Cerebellar nuclear complex (tissue), 1 donor: ENCODE data around the gene RPS6KA4.

Experiments
- DNase-seq, 2 experiments: peaks; one replicate each; lab custom pipeline; 2025; lab: John Stamatoyannopoulos, UW

The RPS6KA4 gene

DNA sequence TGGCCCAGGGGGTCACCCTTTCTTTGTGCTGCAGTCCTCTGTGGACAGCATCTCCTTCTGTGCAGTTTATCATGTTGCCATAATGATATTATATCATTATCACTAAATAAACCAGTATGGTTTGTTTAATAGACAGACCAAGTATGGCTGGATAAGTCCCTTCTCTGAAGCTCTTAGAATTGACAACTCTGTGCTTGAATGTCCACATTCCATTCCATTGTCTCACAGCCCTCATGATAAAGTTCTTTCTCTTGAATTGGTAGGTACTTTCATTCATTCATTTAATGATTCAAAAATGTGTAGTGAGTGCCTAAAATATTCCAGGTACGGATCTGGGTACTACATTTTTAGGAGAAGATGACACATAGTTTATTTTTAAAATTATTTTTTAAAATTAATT is 7.8 kb downstream of the RPS6KA4 start:
- DNase-seq = no peak

GRCh38 chr11:64367931-64368672 is 9.1 kb downstream of the RPS6KA4 start:
- DNase-seq = no peak

DNA sequence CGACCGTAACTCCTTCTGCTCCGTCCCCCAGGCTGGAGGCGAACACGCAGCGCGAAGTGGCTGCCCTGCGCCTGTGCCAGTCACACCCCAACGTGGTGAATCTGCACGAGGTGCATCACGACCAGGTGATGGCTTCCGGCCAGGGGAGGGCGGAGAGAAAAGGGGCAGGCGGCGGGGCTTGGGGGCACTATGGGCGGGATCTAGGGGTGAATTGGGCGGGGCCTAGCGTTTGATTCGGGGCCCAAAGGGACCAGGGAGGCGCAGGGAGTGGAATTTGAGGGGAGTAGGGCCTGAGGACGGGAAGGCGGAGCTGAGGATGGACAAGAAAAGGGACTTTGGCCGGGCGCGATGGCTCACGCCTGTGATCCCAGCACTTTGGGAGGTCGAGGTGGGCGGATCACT is 9.7 kb downstream of the RPS6KA4 start:
- DNase-seq = no peak

DNA sequence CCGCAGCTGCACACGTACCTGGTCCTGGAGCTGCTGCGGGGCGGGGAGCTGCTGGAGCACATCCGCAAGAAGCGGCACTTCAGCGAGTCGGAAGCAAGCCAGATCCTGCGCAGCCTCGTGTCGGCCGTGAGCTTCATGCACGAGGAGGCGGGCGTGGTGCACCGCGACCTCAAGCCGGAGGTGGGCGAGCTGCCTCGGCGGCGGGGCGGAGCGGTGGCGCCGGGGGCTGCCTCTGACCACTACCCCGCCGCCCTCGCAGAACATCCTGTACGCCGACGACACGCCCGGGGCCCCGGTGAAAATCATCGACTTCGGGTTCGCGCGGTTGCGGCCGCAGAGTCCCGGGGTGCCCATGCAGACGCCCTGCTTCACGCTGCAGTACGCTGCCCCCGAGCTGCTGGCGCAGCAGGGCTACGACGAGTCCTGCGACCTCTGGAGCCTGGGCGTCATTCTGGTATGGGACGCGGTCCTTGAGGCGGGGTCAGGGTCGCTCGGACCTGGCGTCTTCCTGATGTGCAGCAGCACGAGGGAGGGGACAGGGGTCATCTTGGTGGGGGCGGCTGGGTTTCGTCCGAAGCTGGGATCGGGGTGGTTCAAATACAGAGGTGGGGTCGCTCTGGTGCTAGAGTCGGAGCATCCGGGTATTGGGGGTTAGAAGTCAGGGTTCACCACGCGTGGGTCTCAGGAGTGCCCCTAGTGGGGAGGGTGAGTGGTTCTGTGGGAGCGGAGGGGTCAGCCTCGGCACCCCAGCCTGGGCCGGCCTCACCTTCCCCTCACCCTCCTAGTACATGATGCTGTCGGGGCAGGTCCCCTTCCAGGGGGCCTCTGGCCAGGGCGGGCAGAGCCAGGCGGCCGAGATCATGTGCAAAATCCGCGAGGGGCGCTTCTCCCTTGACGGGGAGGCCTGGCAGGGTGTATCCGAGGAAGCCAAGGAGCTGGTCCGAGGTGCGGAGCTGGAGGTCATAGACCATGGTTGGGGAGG is 10.8 kb downstream of the RPS6KA4 start:
- no peak for DNase-seq

DNA sequence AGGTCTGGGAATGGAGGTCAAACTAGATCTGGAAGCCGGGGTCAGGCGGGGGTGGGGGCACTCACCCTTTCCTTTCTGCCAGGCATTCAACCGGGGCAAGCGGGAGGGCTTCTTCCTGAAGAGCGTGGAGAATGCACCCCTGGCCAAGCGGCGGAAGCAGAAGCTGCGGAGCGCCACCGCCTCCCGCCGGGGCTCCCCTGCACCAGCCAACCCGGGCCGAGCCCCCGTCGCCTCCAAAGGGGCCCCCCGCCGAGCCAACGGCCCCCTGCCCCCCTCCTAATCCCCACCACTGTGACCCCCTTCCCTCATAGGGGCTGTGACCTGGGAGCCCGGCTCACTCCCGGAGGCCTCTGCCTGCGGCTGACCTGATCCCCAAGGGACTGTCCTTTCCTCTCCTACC is 12.2 kb downstream of the RPS6KA4 start:
- DNase-seq = no peak

GRCh38 chr11:64372021-64372420 is 13.1 kb downstream of the RPS6KA4 start:
- no peak for DNase-seq

- peak; percentile 85 to 97 for DNase-seq
Observed at GRCh38 chr11:64372802-64373597, 14.0 kb downstream of the RPS6KA4 start.

DNA sequence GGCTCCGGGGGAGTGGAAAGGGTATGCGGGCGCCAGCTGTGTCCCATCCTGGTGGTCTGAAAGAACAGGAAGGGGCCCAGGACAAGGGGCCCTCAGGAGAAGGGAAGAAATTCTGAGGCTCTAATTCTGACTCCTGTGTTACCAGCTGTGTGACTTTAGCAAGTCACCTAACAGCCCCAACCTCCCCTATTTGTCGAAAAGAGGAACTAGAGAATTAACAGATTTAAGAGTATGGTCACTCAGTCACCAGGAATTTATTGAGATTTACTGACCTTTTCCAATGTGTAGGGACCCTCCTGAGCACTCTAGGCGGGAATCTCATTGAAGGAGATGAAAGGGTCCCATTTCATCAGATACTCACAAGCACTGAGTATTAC is 14.6 kb downstream of the RPS6KA4 start:
- DNase-seq = no peak

DNA sequence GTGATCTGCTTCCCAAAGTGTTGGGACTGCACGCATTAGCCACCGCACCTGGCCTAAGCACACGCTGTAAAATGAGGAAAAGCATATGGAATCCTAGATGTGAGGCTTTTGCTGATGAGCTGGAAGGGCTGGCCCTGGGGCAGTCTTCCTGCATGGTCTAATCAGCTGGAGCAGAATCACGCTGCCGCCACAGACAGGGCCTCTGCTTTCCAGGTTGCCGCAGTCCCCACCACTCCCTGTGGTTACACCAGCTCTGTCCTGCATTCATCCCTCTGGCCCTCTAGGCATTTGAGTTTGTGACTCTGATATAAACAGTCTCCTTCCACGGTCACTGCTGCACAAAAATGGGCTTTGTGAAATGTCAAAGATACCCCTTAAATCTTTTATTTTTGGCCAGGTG is 17.1 kb downstream of the RPS6KA4 start:
- DNase-seq = no peak

GRCh38 chr11:64378335-64378880 is 19.4 kb downstream of the RPS6KA4 start:
- DNase-seq = peak; percentile 72 to 89

- DNase-seq = peak in 1 of 2 experiments; percentile 76
Observed at GRCh38 chr11:64379160-64379559, 20.2 kb downstream of the RPS6KA4 start.

DNA sequence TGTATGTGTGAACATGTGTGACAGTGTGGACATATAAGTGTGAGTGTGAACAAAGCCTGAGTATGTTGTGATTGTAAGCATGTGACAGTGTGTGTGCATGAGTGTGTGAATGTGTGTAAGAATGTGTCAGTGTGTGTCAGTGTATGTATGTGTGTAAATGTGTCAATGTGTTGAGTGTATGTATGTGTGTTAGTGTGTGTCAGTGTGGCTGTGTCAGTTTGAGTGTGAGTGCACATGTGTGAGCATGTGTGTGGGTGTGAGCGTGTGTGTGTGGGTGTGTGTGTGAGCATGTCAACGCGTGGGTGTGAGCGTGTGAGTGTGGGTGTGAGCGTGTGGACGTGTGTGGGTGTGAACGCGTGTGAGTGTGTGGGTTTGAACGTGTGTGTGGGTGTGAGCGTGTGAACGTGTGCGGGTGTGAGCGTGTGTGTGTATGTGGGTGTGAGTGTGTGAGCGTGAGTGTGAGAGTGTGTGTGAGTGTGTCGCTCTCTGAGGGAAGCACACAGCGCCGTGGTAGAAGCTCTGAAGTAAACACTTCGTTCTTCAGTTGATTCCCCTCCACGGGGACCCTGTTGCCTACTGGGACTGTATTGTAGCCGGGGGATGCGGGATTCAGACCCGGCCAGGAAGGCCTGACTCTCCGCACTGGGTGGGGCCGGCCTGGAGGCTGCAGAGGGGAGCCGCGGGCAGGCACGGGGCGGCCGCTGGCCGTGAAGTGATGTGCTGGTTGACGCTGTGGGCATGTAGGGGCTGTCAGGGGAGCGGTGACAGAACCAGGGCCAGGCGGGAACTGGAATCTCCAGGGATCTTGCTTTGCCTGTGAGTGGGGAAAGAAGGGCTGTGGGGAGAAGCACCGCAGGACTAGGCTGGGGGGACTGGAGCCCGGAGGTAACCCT is 21.1 kb downstream of the RPS6KA4 start:
- DNase-seq = no peak

- no peak for DNase-seq
Observed at GRCh38 chr11:64381350-64381749, 22.4 kb downstream of the RPS6KA4 start.

GRCh38 chr11:64382047-64382446 is 23.1 kb downstream of the RPS6KA4 start:
- no peak for DNase-seq

DNA sequence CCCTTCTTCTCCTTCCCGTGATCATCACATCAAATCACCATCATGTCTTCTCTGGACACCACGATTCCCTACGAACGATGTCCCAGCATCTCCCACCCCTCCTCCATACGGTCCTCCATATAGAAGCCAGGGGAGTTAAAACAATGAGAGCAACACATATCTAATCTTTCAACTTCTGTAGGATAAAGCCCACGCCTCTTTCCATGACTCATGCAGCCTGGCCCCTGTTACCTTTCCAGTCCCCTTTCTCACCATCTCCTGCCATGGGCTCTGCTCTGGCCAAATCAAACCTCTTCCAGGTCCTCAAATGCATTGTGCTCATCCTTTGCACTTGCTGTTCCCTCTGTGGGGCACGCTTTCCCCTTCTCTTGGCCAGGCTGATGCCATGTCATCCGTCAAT is 23.6 kb downstream of the RPS6KA4 start:
- no peak for DNase-seq

DNA sequence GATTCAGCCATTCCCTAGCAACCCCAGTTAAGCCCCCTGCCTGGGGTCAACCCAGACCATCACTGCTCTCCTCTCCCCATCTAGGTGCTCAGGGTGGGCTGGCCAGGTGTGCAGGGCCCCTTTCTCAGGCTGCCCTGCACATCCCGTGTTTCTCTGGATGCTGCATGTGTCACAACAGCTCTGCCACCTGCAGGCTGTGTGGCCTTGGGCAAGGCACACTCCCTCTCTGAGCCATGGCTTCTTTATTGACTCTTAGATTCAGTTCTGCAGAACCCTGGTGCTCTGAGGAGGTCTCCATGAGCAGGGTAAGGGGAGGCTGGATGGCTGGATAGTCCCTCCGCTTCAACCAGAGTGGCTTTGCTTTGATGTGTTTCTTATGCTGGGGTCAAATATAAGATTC is 24.6 kb downstream of the RPS6KA4 start:
- no peak for DNase-seq

DNA sequence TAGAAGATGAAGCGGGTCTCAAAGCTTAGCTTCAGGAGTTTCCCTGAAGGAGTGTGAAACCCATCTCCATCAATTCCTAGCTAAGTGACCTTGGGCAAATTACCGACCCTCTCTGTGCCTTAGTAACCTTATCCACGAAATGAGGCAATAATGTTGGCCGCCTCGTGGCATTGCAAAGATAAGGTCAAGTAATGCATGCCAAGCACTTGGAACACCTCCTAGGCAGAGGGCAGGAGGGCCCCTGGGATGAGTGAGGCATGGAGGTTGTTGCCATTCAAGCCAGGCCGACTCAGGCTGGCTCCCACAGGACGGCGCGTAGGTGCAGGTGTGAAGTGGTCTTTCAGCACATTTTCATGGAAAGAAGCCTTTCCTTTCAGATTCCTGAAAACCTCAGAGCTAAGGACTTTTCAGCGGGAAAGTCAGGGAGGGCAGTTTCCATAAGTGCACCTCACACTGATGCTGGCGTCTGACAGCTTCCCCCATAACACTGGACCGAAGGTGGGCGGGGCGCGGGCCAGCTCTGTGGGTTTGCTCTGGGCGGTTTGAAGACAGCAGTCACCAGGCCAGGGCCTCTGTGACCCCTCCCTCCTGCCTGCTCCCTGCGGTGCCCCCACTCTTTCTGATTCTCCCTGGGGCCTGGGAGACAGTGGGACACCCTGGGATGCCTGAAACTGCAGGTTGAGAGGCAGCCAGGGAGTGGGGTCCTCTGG is 25.2 kb downstream of the RPS6KA4 start:
- DNase-seq = no peak

DNA sequence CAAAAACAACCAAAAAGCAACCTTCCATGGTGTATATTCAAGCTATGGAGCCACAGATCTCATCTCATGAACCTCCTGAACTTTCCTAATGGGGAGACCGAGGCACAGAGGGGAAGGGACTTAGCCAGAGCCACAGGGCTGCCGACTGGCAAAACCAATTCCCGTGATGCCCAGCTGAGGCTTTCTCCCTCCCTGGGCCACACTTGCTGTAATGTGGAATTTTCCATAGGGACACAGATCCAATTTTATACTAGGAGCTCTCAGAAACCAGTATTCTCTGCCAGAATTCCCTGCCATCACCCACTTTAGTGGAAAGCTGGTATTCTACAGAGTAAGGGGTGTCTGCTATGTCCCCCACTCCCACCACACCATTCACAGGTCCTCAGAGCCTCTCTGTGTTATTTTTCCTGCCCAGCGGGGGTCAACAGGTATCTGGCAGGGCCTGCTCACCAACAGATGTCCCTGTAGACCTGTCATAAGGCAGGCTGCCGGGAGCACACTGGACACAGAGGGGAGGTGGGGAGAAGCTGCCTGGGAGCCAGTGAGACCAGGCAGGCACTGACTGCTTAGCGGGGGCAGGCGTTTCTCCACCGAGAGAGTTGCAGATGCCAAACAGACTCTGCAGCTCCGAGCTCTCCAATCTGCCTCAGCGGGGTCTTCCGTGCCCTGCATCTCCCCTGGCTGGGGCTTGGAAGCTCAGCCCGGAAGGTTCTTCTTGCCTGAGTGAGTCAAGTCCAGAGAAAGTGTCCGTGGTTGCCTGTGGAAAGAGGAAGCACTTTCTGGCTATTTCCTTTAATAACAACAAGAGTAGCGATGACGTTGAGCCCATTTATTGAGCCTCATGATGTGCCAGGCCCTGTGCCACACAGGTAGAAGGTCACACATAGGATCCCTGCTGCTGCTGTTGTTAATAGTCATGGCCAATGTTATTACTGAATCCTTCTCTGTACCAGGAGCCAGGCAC is 26.3 kb downstream of the RPS6KA4 start:
- DNase-seq = peak; percentile 89 to 92
